Measurements from ENCODE around the gene TRIM32. TPM values are rescaled to one million over a fixed set of nuclear protein-coding genes. Genes with fewer than 3 reads are reported as not detected.

Gene TRIM32
- total RNA-seq, 1 experiment from 2014 or later: 16.2 TPM

DNA sequence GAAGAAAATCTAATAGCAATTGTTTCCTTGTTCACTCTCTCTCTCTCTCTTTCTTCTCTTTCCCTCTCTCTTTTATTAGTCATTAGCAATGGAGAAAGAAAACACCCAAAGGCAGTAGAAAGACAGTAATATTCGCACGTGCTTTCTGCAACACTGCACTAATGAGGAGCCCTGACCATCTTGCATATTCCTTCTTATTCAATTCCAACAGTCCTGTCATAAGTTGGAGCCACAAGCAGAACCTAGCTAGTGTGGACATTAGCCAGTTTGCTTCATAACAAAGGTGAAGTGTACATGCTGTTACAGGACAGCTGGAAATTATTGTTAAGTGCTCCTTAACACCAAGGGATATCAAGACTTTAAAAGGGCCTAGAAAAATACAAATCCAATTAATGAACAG lies 63.4 kb downstream of the TRIM32 start:
- DNase-seq (ENCODE audit: extremely low read depth, low read depth): no peak

Measured in NCI-H460 (cell line).